NCI-H1694 (cell line): ENCODE measurements around the gene CACNB2.
"Not testable (repeated sequence)": the region's sequence is repeated elsewhere in the genome, so short reads cannot be mapped to it uniquely, and the experiment has no call there.

Experiments
- DNase-seq: peaks from one replicate; lab custom pipeline; 2025; lab: John Stamatoyannopoulos, UW

Gene CACNB2

GRCh38 chr10:18401416-18402195, 261.4 kb downstream of the CACNB2 start:
- DNase-seq = no peak

GRCh38 chr10:18402853-18403252, 262.6 kb downstream of the CACNB2 start:
- DNase-seq = no peak

- DNase-seq = no peak
Measured at GRCh38 chr10:18404530-18404929, 264.3 kb downstream of the CACNB2 start.

GRCh38 chr10:18406136-18406535, 265.9 kb downstream of the CACNB2 start:
- no peak for DNase-seq

GRCh38 chr10:18409599-18410397, 269.6 kb downstream of the CACNB2 start:
- no peak for DNase-seq

- DNase-seq = no peak
Measured at GRCh38 chr10:18414061-18414460, 273.8 kb downstream of the CACNB2 start.

GRCh38 chr10:18417950-18418527, 277.8 kb downstream of the CACNB2 start:
- no peak for DNase-seq

GRCh38 chr10:18418541-18419215, 278.5 kb downstream of the CACNB2 start:
- DNase-seq = no peak

GRCh38 chr10:18419945-18420344, 279.7 kb downstream of the CACNB2 start:
- DNase-seq = no peak

GRCh38 chr10:18421726-18422293, 281.6 kb downstream of the CACNB2 start:
- no peak for DNase-seq

- no peak for DNase-seq
Measured at GRCh38 chr10:18423058-18423637, 282.9 kb downstream of the CACNB2 start.

GRCh38 chr10:18424200-18424599, 284.0 kb downstream of the CACNB2 start:
- no peak for DNase-seq

- no peak for DNase-seq
Measured at GRCh38 chr10:18429335-18429734, 289.1 kb downstream of the CACNB2 start.

GRCh38 chr10:18436902-18437301, 296.7 kb downstream of the CACNB2 start:
- no peak for DNase-seq

GRCh38 chr10:18437486-18437885, 297.3 kb downstream of the CACNB2 start:
- no peak for DNase-seq

- peak; percentile 5 for DNase-seq
Measured at GRCh38 chr10:18438361-18439126, 298.3 kb downstream of the CACNB2 start.

GRCh38 chr10:18439601-18440000, 299.4 kb downstream of the CACNB2 start:
- DNase-seq = no peak

GRCh38 chr10:18445635-18446034, 305.4 kb downstream of the CACNB2 start:
- DNase-seq = not testable (repeated sequence)

GRCh38 chr10:18446205-18446604, 306.0 kb downstream of the CACNB2 start:
- DNase-seq = no peak

- DNase-seq = no peak
Measured at GRCh38 chr10:18449611-18450026, 309.4 kb downstream of the CACNB2 start.

GRCh38 chr10:18450298-18450697, 310.1 kb downstream of the CACNB2 start:
- no peak for DNase-seq
